T-helper 1 cell (primary cell): ENCODE data around the gene SDCCAG8.

ENCODE experiments used
- DNase-seq, 5 donors: peaks; one replicate each; pipeline ENCODE4 v3.0.0-alpha.2; 2012 to 2020

Gene SDCCAG8

DNA sequence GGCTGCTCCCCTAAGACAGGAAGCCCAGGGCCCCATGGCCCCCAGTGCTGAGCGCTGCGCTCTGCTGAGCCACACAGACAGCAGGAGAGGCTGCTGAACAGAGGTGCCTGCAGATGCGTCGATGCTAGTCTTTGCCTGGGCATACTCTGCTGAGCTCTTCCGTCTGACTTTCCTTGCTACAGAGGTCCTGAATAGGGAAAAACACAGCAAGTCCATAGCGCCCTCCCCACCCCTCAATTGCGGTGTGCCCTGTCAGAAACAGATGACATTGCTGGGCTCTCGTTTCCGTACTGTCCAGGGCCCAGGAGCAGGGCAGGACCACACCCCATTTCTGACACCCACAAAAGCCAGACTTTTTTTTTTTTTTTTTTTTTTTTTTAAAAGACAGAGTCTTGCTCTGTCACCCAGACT, 252.5 kb downstream of the SDCCAG8 start:
- DNase-seq = no peak

- no peak for DNase-seq
These were observed 253.1 kb downstream of the SDCCAG8 start for GRCh38 chr1:243508943-243509342.

- no peak for DNase-seq
These were observed 255.1 kb downstream of the SDCCAG8 start for GRCh38 chr1:243510928-243511327.

DNA sequence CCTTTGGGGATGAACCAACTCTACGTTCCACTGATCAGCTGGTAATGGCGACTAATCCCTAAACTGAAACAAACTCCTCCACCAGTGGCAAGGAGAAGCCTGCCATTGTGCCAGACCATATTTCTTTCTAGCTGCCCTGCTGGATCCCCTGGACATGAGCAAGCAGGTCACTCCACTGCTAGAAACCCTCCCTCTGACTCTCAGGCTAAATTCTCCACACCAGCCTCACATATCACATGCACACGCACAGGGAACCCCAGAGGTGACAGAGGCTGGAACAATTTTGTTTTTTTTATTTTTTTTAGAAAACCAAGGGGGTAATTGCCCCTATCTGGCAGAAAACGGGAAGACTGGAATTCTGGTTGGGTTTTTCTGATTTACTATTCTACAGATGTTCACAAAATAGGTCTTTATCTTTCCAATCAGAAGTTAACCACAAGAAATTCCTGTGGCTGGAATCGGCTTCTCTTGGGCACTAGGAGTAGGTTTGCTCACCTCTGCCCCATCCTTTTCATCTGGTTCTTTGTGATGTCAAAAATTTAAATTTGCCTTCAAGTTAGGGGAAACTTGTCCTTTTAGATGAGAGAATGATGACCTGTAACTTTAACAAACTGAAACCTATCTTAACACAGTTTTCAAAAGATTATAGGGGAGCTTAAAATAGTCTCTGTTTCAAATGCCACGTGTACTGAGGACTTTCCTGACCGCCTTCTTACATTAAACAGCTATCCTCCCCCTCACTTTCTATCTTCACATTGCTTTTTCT, 258.1 kb downstream of the SDCCAG8 start:
- no peak for DNase-seq

DNA sequence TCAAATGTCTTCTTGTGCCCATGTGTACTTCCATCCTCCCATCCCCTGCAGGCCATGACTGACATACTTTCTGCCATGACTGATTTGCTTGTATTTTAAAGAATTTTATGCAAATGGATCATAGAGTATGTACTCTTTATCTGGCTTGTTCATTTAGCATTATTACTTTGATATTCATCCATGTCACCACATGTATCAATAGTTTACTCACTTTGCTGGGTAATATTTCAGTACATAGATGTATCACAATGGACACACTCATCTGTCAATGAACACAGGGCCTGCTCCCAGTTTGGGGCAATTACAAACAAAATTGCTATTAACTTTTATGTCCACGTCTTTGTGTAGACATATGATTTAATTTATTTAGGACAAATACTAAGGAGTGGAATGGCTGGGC, 259.1 kb downstream of the SDCCAG8 start:
- DNase-seq = no peak

DNA sequence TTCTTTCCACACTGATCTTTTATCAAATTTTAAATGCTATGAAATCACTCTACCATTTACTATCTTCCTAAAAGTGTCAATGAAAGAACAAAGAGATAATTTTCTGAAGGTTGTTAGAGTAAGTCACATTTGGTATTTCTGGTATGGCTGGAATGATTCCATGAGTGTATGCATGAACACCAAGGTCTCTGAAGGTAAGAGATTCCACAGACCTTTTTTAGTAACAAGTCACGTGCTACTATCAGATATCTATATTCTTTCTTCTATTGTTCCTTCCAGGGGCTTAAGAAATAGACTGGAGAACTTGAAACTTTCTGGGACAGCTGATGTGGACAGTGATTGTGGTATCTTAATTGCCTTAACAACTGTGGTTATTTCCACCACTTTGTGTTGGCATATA, 265.0 kb downstream of the SDCCAG8 start:
- DNase-seq = no peak

DNA sequence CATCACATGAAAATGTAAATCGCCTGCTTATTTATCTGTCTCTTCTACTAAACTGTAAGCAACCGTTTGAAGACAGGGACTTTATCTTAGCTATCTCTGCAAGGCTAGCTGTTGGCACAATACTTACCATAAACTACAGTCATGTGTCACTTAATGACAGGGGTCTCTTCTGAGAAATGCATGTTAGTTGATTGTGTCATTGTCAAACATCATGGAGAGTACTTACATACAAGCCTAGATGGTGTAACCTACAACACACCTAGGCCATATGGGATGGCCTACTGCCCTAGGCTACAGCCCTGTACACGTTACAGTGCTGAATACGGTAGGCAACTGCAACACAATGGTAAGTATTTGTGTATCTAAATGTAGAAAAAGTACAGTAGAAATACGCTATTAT, 267.9 kb downstream of the SDCCAG8 start:
- no peak for DNase-seq

- DNase-seq = peak in 1 of 5 donors; percentile 10
These were observed 269.2 kb downstream of the SDCCAG8 start for GRCh38 chr1:243525085-243525487.

DNA sequence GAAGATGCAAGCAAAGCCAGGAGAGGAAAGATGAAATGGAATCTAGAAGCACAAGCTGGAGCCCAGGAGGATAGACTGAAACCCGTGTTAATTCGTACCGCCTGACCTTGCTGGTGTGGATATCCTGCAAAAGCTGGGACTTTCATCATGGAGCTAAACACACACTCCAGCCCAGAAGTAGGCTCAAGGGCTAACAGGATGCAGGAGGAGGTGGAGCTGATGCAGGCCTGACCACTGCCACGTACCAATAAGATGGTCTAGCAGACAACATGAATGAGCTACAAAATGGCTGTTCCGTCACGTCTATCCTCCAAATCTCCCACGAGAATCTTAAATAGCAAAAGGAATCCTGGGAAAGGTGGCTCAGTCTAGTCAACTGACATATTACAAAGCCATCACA, 270.3 kb downstream of the SDCCAG8 start:
- DNase-seq = no peak

DNA sequence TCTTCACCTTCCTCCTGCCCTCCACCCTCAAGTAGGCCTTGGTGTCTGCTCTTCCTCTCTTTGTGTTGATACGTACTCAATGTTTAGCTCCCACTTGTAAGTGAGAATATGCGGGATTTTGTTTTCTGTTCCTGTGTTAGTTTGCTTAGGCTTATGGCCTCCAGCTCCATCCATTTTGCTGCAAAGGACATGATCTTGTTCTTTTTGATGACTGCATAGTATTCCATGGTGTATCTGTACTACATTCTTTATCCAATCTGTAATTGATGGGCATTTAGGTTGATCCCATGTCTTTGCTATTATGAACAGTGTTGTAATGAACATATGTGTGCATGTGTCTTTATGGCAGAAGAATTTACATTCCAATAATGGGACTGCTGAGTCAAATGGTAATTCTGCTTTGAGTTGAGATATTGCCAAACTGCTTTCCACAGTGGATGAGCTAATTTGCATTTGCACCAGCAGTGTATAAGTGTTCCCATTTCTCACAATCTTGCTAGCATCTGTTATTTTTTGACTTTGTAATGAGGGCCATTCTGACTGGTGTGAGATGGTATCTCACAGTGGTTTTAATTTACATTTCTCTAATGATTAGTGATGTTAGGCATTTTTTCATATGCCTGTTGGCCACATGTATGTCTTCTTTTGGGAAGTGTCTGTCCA, 272.7 kb downstream of the SDCCAG8 start:
- no peak for DNase-seq

- DNase-seq = no peak
These were observed 273.7 kb downstream of the SDCCAG8 start for GRCh38 chr1:243529512-243529911.

DNA sequence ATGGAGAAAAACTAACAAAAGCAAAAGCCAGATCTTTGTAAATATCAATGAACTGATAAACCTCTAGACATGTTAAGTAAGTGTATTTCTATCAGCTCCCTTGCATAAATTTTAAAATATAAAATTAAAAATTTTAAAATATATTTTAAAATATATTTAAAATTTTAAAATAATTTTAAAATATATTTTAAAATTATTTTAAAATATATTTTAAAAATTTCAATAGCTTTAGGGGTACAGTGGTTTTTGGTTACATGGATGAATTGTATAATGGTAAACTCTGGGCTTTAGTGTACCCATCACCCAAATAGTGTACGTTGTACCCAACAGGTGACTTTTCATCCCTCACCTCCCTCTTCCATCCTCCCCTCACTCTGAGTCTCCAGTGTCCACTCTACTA, 279.2 kb downstream of the SDCCAG8 start:
- DNase-seq = no peak

- no peak for DNase-seq
These were observed 283.8 kb downstream of the SDCCAG8 start for GRCh38 chr1:243539636-243540035.

GRCh38 chr1:243542739-243543415, 287.0 kb downstream of the SDCCAG8 start:
- DNase-seq = no peak

GRCh38 chr1:243543501-243543900, 287.7 kb downstream of the SDCCAG8 start:
- no peak for DNase-seq

DNA sequence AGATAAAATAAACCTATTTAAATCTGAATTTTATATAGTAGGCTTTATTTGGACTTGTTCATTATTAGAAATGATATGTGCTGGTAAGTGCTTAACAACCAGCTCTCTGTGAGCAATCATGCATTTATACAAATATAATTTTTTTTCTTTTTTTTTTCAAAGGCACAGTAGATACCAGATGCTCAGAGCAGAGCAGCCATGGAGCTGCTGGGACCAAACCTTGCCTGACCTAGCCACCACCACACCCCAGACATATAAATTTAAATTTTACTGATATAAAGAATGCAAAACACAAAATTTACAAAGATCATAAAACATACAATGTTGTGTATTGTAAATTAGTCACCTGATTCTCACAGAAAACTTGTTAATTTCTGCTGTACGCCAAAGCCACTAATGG, 290.6 kb downstream of the SDCCAG8 start:
- DNase-seq = no peak

DNA sequence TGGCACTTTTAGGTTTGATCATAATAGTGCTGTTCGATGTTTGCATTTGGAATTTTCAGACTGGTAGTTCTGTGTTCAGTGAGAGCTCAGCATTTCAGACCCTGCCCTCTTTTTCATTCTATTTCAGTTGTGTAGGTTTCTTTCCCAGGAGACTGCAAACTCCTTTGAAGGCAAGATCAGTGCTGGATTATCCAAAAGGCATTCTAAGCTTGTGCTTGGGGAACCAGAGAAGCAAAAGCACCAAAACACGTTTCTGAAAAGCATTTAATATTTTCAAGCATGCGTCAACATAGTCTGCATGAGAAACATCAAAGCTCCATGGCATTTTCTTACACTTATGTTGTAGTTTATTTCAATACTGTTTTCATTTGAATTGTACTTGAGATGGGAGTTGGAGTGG, 292.1 kb downstream of the SDCCAG8 start:
- DNase-seq = no peak

- no peak for DNase-seq
These were observed 292.7 kb downstream of the SDCCAG8 start for GRCh38 chr1:243548516-243548915.

GRCh38 chr1:243549108-243549507, 293.3 kb downstream of the SDCCAG8 start:
- no peak for DNase-seq
